ENCODE measurements around the gene ARHGEF10L.

Gene ARHGEF10L

DNA sequence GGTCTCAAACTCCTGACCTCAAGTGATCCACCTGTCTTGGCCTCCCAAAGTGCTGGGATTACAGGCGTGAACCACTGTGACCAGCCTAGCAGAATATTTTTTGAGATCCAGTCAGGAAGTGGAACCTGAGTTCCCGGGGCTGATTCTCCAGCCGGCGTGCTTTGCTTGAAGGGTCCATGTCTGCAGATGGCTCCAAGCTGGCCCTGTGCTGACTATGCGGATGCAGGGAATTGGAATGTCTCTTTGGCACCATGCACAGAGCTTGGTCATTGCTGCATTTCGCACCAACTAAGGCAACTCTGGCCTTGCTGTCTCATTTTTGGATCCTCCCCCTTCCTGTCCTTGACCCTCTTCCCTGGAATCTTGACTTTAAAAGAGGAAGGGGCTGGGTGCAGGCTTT lies 28.1 kb downstream of the ARHGEF10L start:
- H3K4me3 ChIP-seq (ENCODE audit: low read length): no peak overlapping the region

DNA sequence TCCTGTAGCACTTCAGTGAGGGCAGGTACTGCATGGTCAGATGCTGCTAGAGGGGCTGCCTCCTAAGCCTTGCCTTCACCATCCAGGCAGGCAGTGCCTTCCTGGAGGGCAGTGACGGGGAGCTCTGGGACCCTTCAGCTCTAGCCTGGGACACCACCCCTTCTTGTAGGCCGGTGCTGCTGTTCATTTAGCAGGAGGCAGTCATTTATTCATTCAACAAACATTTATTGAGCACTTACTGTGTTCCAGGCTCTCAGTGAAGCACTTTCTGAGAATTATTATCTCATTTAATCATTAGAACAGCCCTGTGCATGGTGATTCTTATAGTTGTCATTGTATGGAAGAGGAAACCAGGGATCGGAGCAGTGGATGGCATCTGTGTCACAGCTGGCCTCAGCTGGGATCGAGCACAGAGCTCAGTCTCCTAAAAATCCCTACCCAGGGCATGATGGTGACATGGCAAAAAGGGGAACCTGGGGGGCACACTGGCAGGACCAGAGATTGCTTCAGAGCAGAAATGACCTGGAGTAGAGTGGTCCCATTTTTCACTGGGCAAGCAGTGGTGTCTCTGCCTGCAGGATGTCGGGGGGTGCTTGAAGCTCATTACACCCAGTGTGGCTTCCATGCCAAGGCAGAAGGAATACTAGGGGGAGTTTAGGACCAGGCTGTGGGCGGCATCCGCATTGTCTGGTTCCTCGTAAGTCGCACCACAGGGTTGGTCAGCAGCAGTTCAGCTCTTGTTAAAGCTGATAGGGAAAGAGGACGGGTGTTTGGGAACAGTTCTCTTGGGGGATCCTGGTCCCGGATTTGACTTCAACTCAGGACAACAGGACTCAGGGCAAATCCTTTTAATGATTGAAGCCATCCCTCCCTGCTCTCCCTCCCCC lies 28.8 kb downstream of the ARHGEF10L start:
- Histone ChIP-seq H3K27me3 (ENCODE audit: control insufficient read depth, insufficient read depth, low read length) (no peaks in the 10 kb centered on the region), H3K36me3 (ENCODE audit: control insufficient read depth, insufficient read depth, low read length) (no peaks in the 10 kb centered on the region), H3K9ac (ENCODE audit: low read length) (peak overlapping the region; percentile 61), H3K4me1 (ENCODE audit: control insufficient read depth, insufficient read depth, low read length) (peaks cover 64% of the 10 kb centered on the region), H3K9me3 (ENCODE audit: control insufficient read depth, low read length) (no peaks in the 10 kb centered on the region), H3K4me3 (ENCODE audit: low read length) (no peak overlapping the region)

More for the DNA sequence above, 28.1 kb downstream of the ARHGEF10L start:
- Histone ChIP-seq H3K27me3 (ENCODE audit: control insufficient read depth, insufficient read depth, low read length) (no peaks in the 10 kb centered on the region), H3K9ac (ENCODE audit: low read length) (no peak overlapping the region), H3K9me3 (ENCODE audit: control insufficient read depth, low read length) (no peaks in the 10 kb centered on the region), H3K4me1 (ENCODE audit: control insufficient read depth, insufficient read depth, low read length) (peaks cover 60% of the 10 kb centered on the region), H3K36me3 (ENCODE audit: control insufficient read depth, insufficient read depth, low read length) (no peaks in the 10 kb centered on the region)

DNA sequence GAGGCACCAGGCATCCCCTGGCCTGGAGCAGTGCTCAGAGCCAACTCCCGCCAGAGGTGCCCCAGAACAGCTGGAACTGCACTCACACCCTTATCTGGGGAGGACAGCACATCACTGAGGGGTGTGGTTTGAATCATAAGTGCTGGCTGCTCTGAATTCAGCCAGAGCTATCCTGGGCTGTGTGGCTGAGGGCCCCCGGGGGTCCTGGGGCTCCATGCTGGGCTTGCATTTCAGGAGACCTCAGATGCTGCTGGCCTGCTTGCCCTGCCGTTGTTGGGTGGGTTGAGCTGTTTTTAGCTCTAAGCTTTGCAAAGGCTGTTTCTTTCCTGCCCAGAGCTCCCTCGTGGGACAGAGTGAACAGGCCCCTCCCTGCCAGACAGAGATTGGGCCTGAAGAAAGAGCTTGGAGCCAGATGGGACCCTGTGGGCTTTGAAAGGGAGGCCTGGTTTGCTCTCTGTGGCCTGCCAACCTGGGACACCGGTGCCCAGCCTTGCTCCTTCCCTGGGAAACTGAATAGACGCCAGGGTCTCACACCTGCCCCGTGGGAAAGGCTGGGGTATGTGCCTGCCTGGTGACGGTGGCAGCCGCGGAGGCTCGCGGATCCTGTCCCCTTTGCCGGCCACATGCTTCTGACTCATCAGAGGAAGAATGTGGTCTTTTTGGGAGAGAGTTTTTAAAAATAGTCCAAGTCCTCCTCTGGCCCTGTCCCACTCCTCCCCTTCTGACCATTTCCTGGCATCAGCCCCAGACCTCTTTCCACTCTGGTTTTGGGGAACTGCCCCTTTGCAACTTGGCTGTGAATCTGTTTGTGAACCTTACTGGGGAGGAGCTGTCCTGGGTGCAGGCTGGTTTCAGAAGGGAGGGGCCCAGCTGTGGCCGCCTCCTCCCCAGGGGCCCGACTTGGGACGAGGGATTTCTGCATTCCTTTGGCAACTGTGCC lies 30.0 kb downstream of the ARHGEF10L start:
- Histone ChIP-seq H3K9me3 (ENCODE audit: control insufficient read depth, low read length) (no peaks in the 10 kb centered on the region), H3K9ac (ENCODE audit: low read length) (peak overlapping the region; percentile 61), H3K4me1 (ENCODE audit: control insufficient read depth, insufficient read depth, low read length) (peaks cover 62% of the 10 kb centered on the region), H3K27me3 (ENCODE audit: control insufficient read depth, insufficient read depth, low read length) (no peaks in the 10 kb centered on the region), H3K36me3 (ENCODE audit: control insufficient read depth, insufficient read depth, low read length) (no peaks in the 10 kb centered on the region), H3K4me3 (ENCODE audit: low read length) (no peak overlapping the region)

DNA sequence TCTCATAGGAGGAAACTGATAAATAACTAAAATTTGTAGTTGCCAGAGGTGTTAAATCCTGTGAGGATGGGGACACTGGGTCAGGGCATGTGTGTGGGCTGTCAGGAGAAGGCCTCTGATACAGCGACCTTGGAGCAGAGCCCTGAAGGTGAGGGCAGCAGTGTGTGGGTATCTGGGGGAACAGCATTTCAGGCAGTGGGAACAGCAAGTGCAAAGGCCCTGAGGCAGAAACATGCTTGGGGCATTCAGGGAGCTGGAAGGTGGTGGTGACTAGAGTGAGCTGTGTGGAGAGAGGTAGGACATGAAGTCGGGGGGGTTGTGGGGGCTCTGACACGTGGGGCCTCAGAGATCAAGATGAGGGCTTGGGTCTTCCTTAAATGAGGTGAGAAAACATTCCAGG lies 30.7 kb downstream of the ARHGEF10L start:
- H3K9ac ChIP-seq (ENCODE audit: low read length): no peak overlapping the region
- H3K4me1 ChIP-seq (ENCODE audit: control insufficient read depth, insufficient read depth, low read length): peaks cover 62% of the 10 kb centered on the region
- H3K27me3 ChIP-seq (ENCODE audit: control insufficient read depth, insufficient read depth, low read length): no peaks in the 10 kb centered on the region
- no peak overlapping the region for H3K4me3 ChIP-seq (ENCODE audit: low read length)
- no peaks in the 10 kb centered on the region for H3K36me3 ChIP-seq (ENCODE audit: control insufficient read depth, insufficient read depth, low read length)
- no peaks in the 10 kb centered on the region for H3K9me3 ChIP-seq (ENCODE audit: control insufficient read depth, low read length)

DNA sequence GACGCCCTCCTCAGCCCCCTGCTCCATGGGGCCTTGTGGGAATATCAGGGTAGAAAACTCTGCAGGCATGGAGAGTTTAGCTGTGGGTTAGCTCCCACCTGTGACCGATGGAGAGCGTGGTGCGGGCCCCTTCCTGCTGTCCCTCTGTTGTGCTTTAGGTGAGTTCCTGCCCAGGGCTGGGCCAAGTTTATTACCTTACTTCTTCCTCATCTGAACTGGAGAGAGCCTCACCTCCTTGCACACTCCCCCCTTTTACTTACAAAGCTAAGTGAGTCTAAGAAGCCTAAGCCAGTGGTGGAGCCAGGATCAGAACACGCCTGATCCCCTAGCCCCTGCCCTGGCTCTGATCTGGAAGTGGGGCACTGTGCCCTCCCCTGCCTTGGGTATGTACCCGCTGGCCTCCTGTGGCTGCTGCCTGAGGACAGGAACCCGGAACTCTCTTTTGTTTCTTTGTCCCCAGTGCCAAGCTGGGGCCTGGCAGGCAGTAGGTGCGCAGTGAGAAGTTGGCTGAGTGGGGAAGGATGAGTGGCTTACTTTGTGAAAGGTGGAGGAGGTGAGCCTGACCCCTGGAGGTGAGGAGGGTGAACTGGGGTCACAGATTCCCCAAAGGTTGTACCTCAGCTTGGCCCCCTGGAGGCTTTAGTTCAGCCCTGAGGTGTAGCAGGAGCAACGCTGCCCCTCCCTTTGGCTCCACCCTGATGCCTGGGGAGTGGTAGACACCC lies 32.9 kb downstream of the ARHGEF10L start:
- Histone ChIP-seq H3K9me3 (ENCODE audit: control insufficient read depth, low read length) (no peaks in the 10 kb centered on the region), H3K36me3 (ENCODE audit: control insufficient read depth, insufficient read depth, low read length) (no peaks in the 10 kb centered on the region), H3K4me1 (ENCODE audit: control insufficient read depth, insufficient read depth, low read length) (peaks cover 72% of the 10 kb centered on the region), H3K4me3 (ENCODE audit: low read length) (no peak overlapping the region), H3K27me3 (ENCODE audit: control insufficient read depth, insufficient read depth, low read length) (no peaks in the 10 kb centered on the region), H3K9ac (ENCODE audit: low read length) (no peak overlapping the region)

DNA sequence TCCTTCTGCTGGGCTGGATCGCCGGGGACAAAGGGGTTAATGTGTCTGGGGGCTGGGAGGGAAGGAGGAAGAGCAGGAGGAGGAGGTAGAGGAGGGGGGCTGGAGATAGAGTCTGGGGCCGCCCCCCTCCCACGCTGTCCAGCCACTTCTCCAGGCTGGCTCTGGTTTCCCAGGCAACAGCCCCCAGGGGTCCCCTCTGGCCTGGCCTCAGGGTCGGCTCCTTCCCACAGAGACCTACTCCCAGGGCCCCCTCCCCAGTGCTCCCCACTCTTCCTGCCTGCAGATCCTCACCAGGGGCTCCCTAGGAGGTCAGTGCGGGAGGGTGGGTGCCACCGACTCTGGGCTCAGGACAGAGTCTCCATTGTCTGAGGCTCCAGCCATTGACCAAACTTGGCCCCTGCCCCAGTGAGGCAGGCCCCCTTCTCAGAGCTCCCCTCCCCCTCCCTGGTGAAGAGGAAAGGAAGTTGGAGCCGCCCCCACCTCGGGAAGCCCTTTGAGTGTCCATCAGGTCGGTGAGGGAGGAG lies 34.1 kb downstream of the ARHGEF10L start:
- peaks cover 67% of the 10 kb centered on the region for H3K4me1 ChIP-seq (ENCODE audit: control insufficient read depth, insufficient read depth, low read length)

DNA sequence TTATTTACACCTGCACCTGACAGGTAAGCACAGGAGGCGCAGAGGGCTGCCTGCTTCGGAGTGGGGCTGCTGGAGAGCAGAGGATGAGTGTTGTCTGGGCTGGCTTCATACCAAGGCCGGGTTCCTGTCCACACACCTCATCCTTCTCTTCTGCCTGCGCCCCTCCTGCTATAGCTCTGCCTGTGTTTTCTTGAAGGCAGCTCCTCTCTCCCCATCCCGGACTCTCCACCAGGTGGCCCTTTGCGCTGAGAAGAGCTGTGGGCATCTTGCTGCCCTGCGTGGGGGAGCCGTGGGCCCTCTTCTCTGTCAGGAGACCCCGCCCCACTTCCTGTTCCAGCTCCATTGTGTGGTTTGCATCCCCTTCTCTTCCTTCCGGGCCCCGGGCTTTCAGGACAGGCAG lies 35.0 kb downstream of the ARHGEF10L start:
- H3K9me3 ChIP-seq (ENCODE audit: control insufficient read depth, low read length): no peaks in the 10 kb centered on the region
- no peak overlapping the region for H3K4me3 ChIP-seq (ENCODE audit: low read length)
- H3K36me3 ChIP-seq (ENCODE audit: control insufficient read depth, insufficient read depth, low read length): no peaks in the 10 kb centered on the region
- H3K27me3 ChIP-seq (ENCODE audit: control insufficient read depth, insufficient read depth, low read length): no peaks in the 10 kb centered on the region
- H3K9ac ChIP-seq (ENCODE audit: low read length): no peak overlapping the region
- H3K4me1 ChIP-seq (ENCODE audit: control insufficient read depth, insufficient read depth, low read length): peaks cover 60% of the 10 kb centered on the region

More for the DNA sequence above, 34.1 kb downstream of the ARHGEF10L start:
- Histone ChIP-seq H3K4me3 (ENCODE audit: low read length) (no peak overlapping the region), H3K9ac (ENCODE audit: low read length) (no peak overlapping the region), H3K9me3 (ENCODE audit: control insufficient read depth, low read length) (no peaks in the 10 kb centered on the region), H3K36me3 (ENCODE audit: control insufficient read depth, insufficient read depth, low read length) (no peaks in the 10 kb centered on the region), H3K27me3 (ENCODE audit: control insufficient read depth, insufficient read depth, low read length) (no peaks in the 10 kb centered on the region)

DNA sequence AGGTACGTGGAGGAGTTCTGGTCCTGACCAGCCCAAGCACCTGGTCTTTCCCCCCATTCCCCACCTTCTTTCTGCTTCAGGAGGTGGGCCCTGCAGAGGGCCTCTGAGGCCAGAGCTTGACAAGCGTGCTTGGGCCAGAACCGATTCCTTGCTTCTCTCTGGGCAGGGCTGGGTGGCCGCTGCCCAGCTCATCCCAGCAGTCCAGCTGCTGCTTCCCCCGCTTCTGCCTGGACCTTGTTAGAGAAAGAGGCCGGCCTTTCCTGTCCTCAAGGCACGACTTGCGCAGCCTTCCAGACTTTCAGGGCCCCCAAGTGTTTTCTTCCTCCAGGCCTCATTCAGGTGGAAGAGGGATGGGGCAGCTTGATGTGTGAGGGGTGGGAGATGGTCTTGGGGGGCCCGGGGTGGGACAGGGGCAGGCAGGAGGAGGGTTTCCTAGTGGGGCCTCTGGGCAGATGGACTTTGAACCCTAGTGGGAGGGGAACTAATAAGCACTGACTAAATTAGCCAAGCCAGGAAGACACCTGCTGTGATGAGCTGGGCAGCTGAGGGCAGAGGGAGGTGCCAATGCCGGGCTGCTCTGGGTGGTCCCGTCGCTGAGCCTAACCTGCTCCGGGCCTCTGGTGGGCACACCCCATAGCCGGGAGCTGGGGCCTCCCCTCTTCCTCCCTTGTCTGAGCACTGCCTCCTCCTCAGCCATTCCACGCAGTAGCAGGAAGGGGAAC lies 36.5 kb downstream of the ARHGEF10L start:
- Histone ChIP-seq H3K9ac (ENCODE audit: low read length) (no peak overlapping the region), H3K4me1 (ENCODE audit: control insufficient read depth, insufficient read depth, low read length) (peaks cover 62% of the 10 kb centered on the region)

DNA sequence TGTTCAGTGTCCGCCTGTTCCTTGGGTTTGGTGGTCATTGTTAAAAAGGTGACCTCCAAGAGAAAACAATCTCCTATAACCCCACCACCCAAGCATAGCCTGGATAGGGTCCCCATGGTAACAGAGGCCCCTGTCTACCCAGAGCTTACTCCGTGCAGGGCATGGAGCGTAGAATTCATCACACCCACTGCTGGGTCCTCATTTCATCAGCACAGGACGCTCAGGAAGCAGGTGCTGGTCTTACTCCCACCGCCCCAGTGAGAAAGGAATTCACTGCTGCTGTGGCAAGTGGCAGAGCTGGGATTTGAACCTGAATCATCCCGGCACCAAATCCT lies 37.0 kb downstream of the ARHGEF10L start:
- Histone ChIP-seq H3K36me3 (ENCODE audit: control insufficient read depth, insufficient read depth, low read length) (no peaks in the 10 kb centered on the region), H3K9me3 (ENCODE audit: control insufficient read depth, low read length) (no peaks in the 10 kb centered on the region), H3K4me1 (ENCODE audit: control insufficient read depth, insufficient read depth, low read length) (peaks cover 64% of the 10 kb centered on the region)

More for the DNA sequence above, 36.5 kb downstream of the ARHGEF10L start:
- Histone ChIP-seq H3K36me3 (ENCODE audit: control insufficient read depth, insufficient read depth, low read length) (no peaks in the 10 kb centered on the region), H3K27me3 (ENCODE audit: control insufficient read depth, insufficient read depth, low read length) (no peaks in the 10 kb centered on the region), H3K9me3 (ENCODE audit: control insufficient read depth, low read length) (no peaks in the 10 kb centered on the region), H3K4me3 (ENCODE audit: low read length) (no peak overlapping the region)

DNA sequence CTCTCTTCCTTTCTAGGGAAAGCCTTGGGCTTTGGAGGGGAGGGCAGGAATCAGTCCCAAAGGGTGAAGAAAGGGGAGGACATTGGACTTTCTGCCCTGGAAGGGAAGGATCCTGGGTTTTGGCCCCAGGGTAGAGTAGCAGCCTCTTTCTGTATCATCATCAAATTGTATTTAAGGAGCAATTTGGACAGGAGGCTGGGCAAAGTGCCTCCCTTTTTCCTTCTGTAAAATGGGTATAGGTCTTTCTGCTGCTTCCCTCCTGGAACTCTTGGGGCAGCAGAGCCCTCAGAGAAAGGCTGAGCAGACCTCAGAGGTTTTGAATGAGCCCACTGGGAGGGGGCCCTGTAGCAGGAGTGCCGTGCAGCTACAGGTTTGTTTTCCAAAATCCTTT lies 38.4 kb downstream of the ARHGEF10L start:
- H3K4me1 ChIP-seq (ENCODE audit: control insufficient read depth, insufficient read depth, low read length): peaks cover 65% of the 10 kb centered on the region

More for the DNA sequence above, 37.0 kb downstream of the ARHGEF10L start:
- Histone ChIP-seq H3K27me3 (ENCODE audit: control insufficient read depth, insufficient read depth, low read length) (no peaks in the 10 kb centered on the region), H3K4me3 (ENCODE audit: low read length) (no peak overlapping the region), H3K9ac (ENCODE audit: low read length) (no peak overlapping the region)

More for the DNA sequence above, 38.4 kb downstream of the ARHGEF10L start:
- H3K4me3 ChIP-seq (ENCODE audit: low read length): no peak overlapping the region
- no peaks in the 10 kb centered on the region for H3K36me3 ChIP-seq (ENCODE audit: control insufficient read depth, insufficient read depth, low read length)
- H3K27me3 ChIP-seq (ENCODE audit: control insufficient read depth, insufficient read depth, low read length): no peaks in the 10 kb centered on the region
- H3K9me3 ChIP-seq (ENCODE audit: control insufficient read depth, low read length): no peaks in the 10 kb centered on the region
- no peak overlapping the region for H3K9ac ChIP-seq (ENCODE audit: low read length)
